Effector memory CD8-positive, alpha-beta T cell (primary cell): ENCODE measurements around the gene KRTAP19-8.

ENCODE experiments used
- ATAC-seq: fragments of 150-1000 bp; cut with Tn5 transposase; replicated peaks from 2 replicates; pipeline ENCODE4 v1.10.0; 2021; ENCODE audit warnings: mild to moderate bottlenecking, moderate library complexity
- DNase-seq, 3 experiments: peaks; one replicate each; pipeline ENCODE4 v3.0.0; 2021
- H3K27ac Mint-ChIP-seq, 2 donors: one replicate each; pipeline ENCODE4 v1.8.0; 2022; ENCODE audit warnings: mild to moderate bottlenecking in 2 of 2, mixed read lengths in 2 of 2, moderate library complexity in 2 of 2
- H3K27me3 Mint-ChIP-seq, 2 donors: one replicate each; pipeline ENCODE4 v1.8.0; 2022; ENCODE audit warnings: mixed read lengths in 2 of 2
- H3K36me3 Mint-ChIP-seq: one replicate; pipeline ENCODE4 v1.8.0; 2022; ENCODE audit warnings: mild to moderate bottlenecking, moderate library complexity, mixed read lengths; ENCODE audit not compliant: insufficient read depth
- H3K4me1 Mint-ChIP-seq, 2 donors: one replicate each; pipeline ENCODE4 v1.8.0; 2022; ENCODE audit warnings: low read depth in 2 of 2, mixed read lengths in 2 of 2
- H3K4me3 Mint-ChIP-seq, 2 donors: one replicate each; pipeline ENCODE4 v1.8.0; 2022; ENCODE audit warnings: mild to moderate bottlenecking in 2 of 2, mixed read lengths in 2 of 2, moderate library complexity in 2 of 2
- H3K9me3 Mint-ChIP-seq, 2 donors: one replicate each; pipeline ENCODE4 v1.8.0; 2022; ENCODE audit warnings: mixed read lengths in 2 of 2
- total RNA-seq, 9 experiments: gene quantifications; one replicate each; lab custom pipeline; 2026; lab: John Stamatoyannopoulos, UW

Gene KRTAP19-8, protein sequence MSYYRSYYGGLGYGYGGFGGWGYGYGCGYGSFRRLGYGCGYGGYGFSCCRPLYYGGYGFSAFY
- 0 to 0.18 (median 0) reads per million in 9 experiments for total RNA-seq

- H3K9me3 Mint-ChIP-seq: no peaks in the 10 kb centered on the region
- no peak within 1 kb of the TSS for H3K4me3 Mint-ChIP-seq
- H3K4me1 Mint-ChIP-seq: peaks cover 0 to 2% of the 10 kb centered on the region in 2 donors
- H3K36me3 Mint-ChIP-seq: no peaks in the 10 kb centered on the region
- peaks cover 14 to 32% of the 10 kb centered on the region in 2 donors for H3K27me3 Mint-ChIP-seq
- DNase-seq: no peak
- no peak for ATAC-seq
- no peak within 1 kb of the TSS for H3K27ac Mint-ChIP-seq
Observed at GRCh38 chr21:31038376-31038775, at the start of gene KRTAP19-8. Gene KRTAP19-8, minus strand, starts transcription at chr21:31038476. Its CDS starts 33 bp downstream, at chr21:31038443.

DNA sequence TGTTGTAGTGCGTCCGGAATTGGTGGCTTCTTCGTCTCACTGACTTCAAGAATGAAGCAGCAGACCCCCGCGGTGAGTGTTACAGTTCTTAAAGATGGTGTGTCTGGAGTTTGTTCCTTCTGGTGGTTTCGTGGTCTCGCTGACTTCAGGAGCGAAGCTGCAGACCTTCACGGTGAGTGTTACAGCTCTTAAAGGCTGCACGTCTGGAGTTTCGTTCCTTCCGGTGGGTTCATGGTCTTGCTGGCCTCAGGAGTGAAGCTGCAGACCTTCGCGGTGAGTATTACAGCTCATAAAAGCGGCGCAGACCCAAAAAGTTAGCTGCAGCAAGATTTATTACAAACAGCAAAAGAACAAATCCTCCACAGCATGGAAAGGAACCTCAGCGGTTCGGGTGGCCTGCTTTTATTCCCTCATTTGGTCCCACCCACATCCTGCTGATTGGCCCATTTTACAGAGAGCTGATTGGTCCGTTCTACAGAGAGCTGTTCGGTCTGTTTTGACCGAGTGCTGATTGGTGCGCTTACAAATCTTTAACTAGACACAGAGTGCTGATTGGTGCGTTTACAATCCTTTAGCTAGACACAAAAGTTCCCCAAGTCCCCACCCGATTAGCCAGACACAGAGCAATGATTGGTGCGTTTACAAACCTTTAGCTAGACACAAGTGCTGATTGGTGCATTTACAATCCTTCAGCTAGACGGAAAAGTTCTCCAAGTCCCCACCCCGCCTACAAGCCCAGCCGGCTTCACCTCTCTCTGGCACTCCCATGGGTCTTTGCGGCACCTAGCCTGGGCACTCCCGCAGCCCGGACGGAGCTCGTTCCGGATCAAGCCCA is 49.6 kb upstream of the KRTAP19-8 start:
- Mint-ChIP-seq H3K4me3 (no peak overlapping the region), H3K9me3 (no peaks in the 10 kb centered on the region), H3K36me3 (peaks cover 5% of the 10 kb centered on the region), H3K27me3 (peaks cover 17 to 19% of the 10 kb centered on the region in 2 donors), H3K27ac (peak overlapping the region in 1 of 2 donors; percentile 49), H3K4me1 (peaks cover 3 to 4% of the 10 kb centered on the region in 2 donors)
- ATAC-seq (no peak), DNase-seq (no peak)

GRCh38 chr21:31084689-31085088 is 46.4 kb upstream of the KRTAP19-8 start:
- Mint-ChIP-seq H3K4me3 (no peak overlapping the region), H3K27ac (no peak overlapping the region), H3K27me3 (peaks cover 0 to 10% of the 10 kb centered on the region in 2 donors), H3K9me3 (no peaks in the 10 kb centered on the region), H3K36me3 (peaks cover 5% of the 10 kb centered on the region), H3K4me1 (peaks cover 3 to 4% of the 10 kb centered on the region in 2 donors)
- DNase-seq (no peak), ATAC-seq (no peak)

GRCh38 chr21:31078796-31079195 is 40.5 kb upstream of the KRTAP19-8 start:
- ATAC-seq (no peak), DNase-seq (no peak)
- H3K9me3 Mint-ChIP-seq: no peaks in the 10 kb centered on the region
- peaks cover 2% of the 10 kb centered on the region for H3K36me3 Mint-ChIP-seq
- peaks cover 2 to 12% of the 10 kb centered on the region in 2 donors for H3K4me1 Mint-ChIP-seq
- H3K27me3 Mint-ChIP-seq: peaks cover 0 to 5% of the 10 kb centered on the region in 2 donors
- H3K27ac Mint-ChIP-seq: peak overlapping the region; percentile 54 to 57
- H3K4me3 Mint-ChIP-seq: no peak overlapping the region

DNA sequence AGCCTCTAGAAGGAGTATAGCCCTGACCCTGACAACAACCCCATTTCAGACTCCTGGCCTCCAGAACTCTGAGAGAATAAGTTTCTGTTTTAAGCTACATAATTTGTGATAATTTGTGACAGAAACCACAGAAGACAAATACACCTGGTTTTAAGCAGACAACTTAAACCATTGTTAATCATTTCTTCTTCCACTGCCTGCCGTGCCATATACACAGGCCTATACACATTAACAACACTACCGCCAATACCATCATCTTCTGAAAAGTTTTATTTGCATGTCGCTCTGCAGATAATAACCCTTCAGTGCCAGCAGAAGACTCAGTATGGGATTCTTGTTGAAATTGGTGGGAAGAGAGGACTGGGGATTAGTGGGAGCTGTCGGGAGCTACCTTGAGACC is 39.9 kb upstream of the KRTAP19-8 start:
- no peak for ATAC-seq
- Mint-ChIP-seq H3K4me1 (peaks cover 2 to 12% of the 10 kb centered on the region in 2 donors), H3K36me3 (peaks cover 2% of the 10 kb centered on the region), H3K27ac (peak overlapping the region; percentile 54 to 57), H3K4me3 (no peak overlapping the region), H3K9me3 (no peaks in the 10 kb centered on the region), H3K27me3 (peaks cover 0 to 5% of the 10 kb centered on the region in 2 donors)
- DNase-seq: no peak

DNA sequence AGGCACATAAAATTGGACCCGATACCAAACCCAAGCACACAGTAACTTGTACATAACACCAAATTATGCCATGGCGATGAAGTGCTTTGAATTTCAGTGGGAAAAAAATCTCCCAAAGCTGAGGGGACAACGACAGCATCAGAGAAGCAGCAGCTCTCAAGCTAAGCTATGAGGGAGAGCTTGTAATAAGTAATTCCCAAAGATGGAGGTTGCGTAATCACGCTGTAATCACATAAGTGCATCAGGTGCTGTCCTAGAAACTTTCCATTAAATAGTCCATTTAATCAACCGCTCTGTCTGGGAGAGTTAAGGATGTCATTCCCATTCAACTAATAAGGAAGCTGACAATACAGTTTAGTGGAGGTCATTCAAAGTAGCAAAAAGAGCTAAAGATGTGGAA is 37.6 kb upstream of the KRTAP19-8 start:
- Mint-ChIP-seq H3K27ac (no peak overlapping the region), H3K9me3 (no peaks in the 10 kb centered on the region), H3K4me1 (peaks cover 2 to 12% of the 10 kb centered on the region in 2 donors), H3K4me3 (no peak overlapping the region), H3K27me3 (peaks cover 12 to 23% of the 10 kb centered on the region in 2 donors), H3K36me3 (peaks cover 2% of the 10 kb centered on the region)
- DNase-seq: no peak
- ATAC-seq: no peak

DNA sequence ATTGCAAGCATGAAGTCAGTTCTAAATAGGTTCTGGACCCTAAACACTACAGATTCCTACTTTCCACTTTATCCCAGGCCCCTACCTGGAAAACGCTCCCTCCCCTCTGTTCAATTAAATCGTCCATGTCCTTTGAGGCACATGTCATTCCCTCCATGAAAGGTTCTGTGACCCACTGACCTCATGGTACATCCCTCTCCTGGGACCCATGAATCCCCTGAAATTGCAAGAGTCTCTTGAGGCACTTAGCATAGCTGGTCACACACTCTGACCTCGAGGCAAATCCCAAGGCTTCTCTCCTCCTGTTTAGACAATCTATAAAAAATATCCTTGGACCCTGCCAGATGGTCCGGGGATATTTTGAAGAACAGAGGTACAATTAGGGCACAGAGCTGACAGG is 34.3 kb upstream of the KRTAP19-8 start:
- Mint-ChIP-seq H3K27ac (no peak overlapping the region), H3K4me3 (no peak overlapping the region), H3K36me3 (no peaks in the 10 kb centered on the region), H3K4me1 (no peaks in the 10 kb centered on the region), H3K9me3 (no peaks in the 10 kb centered on the region), H3K27me3 (peaks cover 20 to 27% of the 10 kb centered on the region in 2 donors)
- ATAC-seq (no peak), DNase-seq (no peak)

DNA sequence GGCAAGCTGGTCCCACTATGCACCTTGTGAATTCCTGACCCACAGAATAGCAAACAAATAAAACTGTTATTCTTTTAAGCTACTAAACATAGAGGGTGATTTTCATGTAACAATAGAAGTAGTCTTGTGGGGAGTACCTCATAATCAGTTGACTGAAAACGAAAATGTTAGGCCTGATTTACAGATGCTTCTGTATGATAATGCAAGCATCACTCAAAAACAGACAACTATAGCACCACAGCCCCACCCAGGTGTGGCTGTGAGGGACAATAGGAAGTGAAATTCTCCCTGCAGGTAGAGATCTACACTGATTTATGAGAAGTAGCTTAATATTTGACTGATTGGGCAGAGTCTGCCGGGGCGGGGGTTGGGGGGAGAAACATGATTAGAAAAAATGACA is 26.5 kb upstream of the KRTAP19-8 start:
- ATAC-seq: no peak
- Mint-ChIP-seq H3K4me1 (no peaks in the 10 kb centered on the region), H3K36me3 (no peaks in the 10 kb centered on the region), H3K4me3 (no peak overlapping the region), H3K27me3 (peaks cover 7 to 18% of the 10 kb centered on the region in 2 donors), H3K27ac (no peak overlapping the region), H3K9me3 (no peaks in the 10 kb centered on the region)
- DNase-seq: no peak

- DNase-seq (no peak), ATAC-seq (no peak)
- H3K27me3 Mint-ChIP-seq: peaks cover 6 to 7% of the 10 kb centered on the region in 2 donors
- H3K4me1 Mint-ChIP-seq: no peaks in the 10 kb centered on the region
- H3K9me3 Mint-ChIP-seq: peaks cover 3 to 7% of the 10 kb centered on the region in 2 donors
- H3K27ac Mint-ChIP-seq: no peak overlapping the region
- no peaks in the 10 kb centered on the region for H3K36me3 Mint-ChIP-seq
- H3K4me3 Mint-ChIP-seq: no peak overlapping the region
Observed at GRCh38 chr21:31052489-31053142, 14.3 kb upstream of the KRTAP19-8 start.

- Mint-ChIP-seq H3K27ac (no peak overlapping the region), H3K9me3 (no peaks in the 10 kb centered on the region), H3K27me3 (peaks cover 6 to 7% of the 10 kb centered on the region in 2 donors), H3K4me1 (no peaks in the 10 kb centered on the region), H3K4me3 (no peak overlapping the region), H3K36me3 (no peaks in the 10 kb centered on the region)
- ATAC-seq: no peak
- DNase-seq: no peak
Observed at GRCh38 chr21:31050577-31051157, 12.4 kb upstream of the KRTAP19-8 start.

DNA sequence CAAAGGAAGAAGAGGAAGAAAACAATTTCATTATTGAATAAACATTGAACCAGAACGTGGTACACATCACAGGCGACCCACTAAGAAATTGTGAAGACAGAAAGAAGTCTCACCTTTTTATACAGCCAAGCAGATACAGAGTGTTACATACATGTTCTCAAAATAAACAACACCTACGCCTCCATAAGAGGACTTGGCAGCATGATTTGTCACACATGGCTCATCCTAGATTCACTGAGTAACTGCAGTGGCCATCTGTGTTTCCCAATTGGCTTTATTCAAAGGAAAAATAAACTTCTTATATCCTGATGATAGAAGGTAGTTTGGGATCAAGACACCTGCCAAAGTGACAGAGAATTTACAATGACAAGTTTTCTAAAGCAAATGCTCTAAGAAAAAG is 7.6 kb upstream of the KRTAP19-8 start:
- no peak for DNase-seq
- H3K4me3 Mint-ChIP-seq: no peak overlapping the region
- peaks cover 0 to 6% of the 10 kb centered on the region in 2 donors for H3K27me3 Mint-ChIP-seq
- ATAC-seq: no peak
- no peaks in the 10 kb centered on the region for H3K9me3 Mint-ChIP-seq
- H3K27ac Mint-ChIP-seq: no peak overlapping the region
- no peaks in the 10 kb centered on the region for H3K36me3 Mint-ChIP-seq
- H3K4me1 Mint-ChIP-seq: no peaks in the 10 kb centered on the region

- no peak overlapping the region for H3K4me3 Mint-ChIP-seq
- peaks cover 0 to 2% of the 10 kb centered on the region in 2 donors for H3K4me1 Mint-ChIP-seq
- H3K27me3 Mint-ChIP-seq: peaks cover 5 to 16% of the 10 kb centered on the region in 2 donors
- no peak overlapping the region for H3K27ac Mint-ChIP-seq
- H3K9me3 Mint-ChIP-seq: no peaks in the 10 kb centered on the region
- H3K36me3 Mint-ChIP-seq: no peaks in the 10 kb centered on the region
- no peak for ATAC-seq
- no peak for DNase-seq
Observed at GRCh38 chr21:31043471-31043870, 5.2 kb upstream of the KRTAP19-8 start.

- H3K27ac Mint-ChIP-seq: no peak overlapping the region
- no peaks in the 10 kb centered on the region for H3K36me3 Mint-ChIP-seq
- H3K27me3 Mint-ChIP-seq: peaks cover 5 to 27% of the 10 kb centered on the region in 2 donors
- DNase-seq (no peak), ATAC-seq (no peak)
- H3K9me3 Mint-ChIP-seq: no peaks in the 10 kb centered on the region
- H3K4me1 Mint-ChIP-seq: peaks cover 0 to 2% of the 10 kb centered on the region in 2 donors
- no peak overlapping the region for H3K4me3 Mint-ChIP-seq
Observed at GRCh38 chr21:31042080-31042464, 3.8 kb upstream of the KRTAP19-8 start.
